Esophagus squamous epithelium (tissue), 4 donors: Measurements from ENCODE around the gene HECTD4.

Experiments
- POLR2A ChIP-seq, 4 donors: fragments of 450-650 bp; IDR thresholded peaks; one replicate each; pipeline ENCODE4 v1.6.1; 2017; ENCODE audit warnings: antibody characterized with exemption in 4 of 4, mild to moderate bottlenecking in 4 of 4, moderate library complexity in 3 of 4
- TF ChIP-seq, protein P1 (sequence below), 6 experiments: fragments of 450-650 bp in 4 of 6; fragments of 200-600 bp in 2 of 6; sonication (generic) in 2 of 6; IDR thresholded peaks; one replicate each; pipeline ENCODE4 v1.5.1; 2016 to 2019; ENCODE audit warnings: antibody characterized with exemption in 6 of 6, mild to moderate bottlenecking in 4 of 6, moderate library complexity in 4 of 6

DNA sequence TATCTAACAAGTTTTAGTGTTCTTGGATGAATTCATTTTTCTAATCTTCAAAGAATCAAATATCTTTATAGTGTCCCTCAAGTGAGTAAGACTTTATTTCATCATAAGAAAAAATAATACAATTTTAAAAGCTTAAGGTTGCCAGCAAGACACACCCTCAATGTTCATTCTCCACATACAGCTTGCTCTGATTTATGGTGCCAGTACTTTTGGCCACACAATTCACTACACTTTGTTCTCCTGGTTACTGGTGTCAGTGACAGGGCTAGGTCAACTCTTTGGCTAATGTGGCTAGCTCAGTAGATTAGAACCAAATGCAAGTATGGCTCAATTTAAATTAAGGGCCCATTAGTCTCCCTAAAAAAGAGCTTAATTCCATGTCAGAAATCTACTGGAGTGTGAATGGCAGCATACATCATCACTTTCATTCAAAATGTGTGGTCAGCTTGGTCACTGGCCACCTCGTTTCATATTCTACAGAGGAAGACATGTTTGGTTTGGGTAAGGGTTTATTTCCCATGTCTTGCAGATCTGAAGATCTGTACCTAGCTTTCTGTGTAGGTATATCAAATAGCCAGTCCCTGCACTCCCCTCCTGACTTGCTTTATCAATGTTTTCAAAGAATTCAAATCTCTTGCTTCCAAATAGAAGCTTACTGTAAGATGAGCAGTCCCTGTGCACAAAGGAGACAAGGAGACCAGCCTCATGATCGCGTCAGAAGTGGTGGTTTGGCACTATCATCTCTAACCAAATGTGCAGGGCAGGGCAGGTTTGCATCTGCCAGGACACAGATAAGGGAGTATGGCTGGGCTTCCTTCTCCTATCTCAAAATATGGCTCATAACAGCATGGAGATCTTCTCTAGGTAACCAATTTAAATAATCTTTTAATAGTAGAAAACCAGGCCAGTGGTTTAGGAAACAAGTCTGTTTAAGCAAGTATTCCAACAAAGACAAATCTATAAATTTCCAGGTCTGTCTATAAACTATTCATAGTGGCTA, 31.3 kb downstream of the HECTD4 start:
- TF ChIP-seq POLR2A (IDR thresholded peaks at IDR 0.05): no peak
- TF ChIP-seq, protein P1, sequence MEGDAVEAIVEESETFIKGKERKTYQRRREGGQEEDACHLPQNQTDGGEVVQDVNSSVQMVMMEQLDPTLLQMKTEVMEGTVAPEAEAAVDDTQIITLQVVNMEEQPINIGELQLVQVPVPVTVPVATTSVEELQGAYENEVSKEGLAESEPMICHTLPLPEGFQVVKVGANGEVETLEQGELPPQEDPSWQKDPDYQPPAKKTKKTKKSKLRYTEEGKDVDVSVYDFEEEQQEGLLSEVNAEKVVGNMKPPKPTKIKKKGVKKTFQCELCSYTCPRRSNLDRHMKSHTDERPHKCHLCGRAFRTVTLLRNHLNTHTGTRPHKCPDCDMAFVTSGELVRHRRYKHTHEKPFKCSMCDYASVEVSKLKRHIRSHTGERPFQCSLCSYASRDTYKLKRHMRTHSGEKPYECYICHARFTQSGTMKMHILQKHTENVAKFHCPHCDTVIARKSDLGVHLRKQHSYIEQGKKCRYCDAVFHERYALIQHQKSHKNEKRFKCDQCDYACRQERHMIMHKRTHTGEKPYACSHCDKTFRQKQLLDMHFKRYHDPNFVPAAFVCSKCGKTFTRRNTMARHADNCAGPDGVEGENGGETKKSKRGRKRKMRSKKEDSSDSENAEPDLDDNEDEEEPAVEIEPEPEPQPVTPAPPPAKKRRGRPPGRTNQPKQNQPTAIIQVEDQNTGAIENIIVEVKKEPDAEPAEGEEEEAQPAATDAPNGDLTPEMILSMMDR (IDR thresholded peaks at IDR 0.05): no peak
